Measurements from ENCODE around the gene NEDD9. TPM values are rescaled to one million over a fixed set of nuclear protein-coding genes. Genes with fewer than 3 reads are reported as not detected.
A peak's percentile ranks its signal among the peaks of the same experiment; 100 is the strongest.

Gene NEDD9
- total and polyA plus RNA-seq, 2 experiments from 2014 or later, result 4.4 to 13.0 TPM

DNA sequence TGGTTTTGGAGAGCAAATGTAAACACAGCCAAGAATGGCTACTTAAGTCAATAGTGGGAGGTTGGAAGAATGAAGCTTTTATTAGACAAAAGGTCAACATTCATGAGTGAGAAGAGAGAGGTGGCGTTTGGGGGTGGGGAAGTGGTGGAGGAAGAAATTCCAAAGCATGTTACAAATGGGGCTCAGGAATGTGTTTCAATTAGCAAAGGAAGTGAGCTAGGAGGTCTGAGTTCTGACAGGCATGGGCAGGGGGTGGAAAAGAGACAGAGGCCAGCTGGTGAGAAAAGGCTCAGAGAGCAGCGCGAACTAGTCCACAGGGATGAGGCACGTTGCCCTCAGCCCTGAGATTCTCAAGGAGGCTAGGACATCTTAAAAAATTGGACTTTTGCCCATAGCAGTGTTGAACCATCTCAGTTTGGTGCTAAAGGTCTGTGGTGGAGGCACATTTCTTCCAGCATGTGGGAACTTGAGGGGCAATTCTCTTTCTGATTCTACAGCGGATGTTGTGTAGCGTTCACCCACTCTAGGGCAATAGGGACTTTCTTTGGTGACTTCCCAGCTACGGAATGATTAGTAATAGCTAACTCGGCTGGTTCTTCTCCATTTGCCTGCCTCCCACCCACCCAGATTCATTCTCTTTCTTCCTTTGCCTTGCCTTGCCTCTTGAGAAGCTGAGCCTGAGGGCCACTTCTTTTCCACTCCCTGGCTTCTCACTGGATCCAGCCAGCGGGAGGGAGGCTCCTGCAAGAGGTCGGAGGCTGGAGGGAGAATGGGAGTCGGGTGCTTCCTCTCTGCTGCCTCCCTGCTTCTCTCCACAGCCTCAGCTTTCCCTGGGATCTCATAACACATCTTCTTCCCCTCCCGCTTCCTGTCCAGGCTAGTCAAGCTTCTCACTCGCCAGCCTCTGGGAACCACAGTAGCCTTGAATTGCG, 45.1 kb upstream of the NEDD9 start:
- Histone ChIP-seq H3K4me3 (no peak overlapping the region), H3K27me3 (ENCODE audit: insufficient read depth) (no peaks in the 10 kb centered on the region), H3K4me1 (ENCODE audit: insufficient read depth) (peaks cover 9% of the 10 kb centered on the region), H3K79me2 (replicated peaks; ENCODE audit: insufficient read depth) (no peaks in the 10 kb centered on the region), H3F3A (replicated peaks; ENCODE audit: low read depth) (no peaks in the 10 kb centered on the region), H4K20me1 (replicated peaks; ENCODE audit: insufficient read depth) (no peaks in the 10 kb centered on the region), H3K9me2 (ENCODE audit: insufficient read depth) (peaks cover 12% of the 10 kb centered on the region), H3K36me3 (ENCODE audit: insufficient read depth) (no peaks in the 10 kb centered on the region), H3K27ac (ENCODE audit: low read depth) (no peak overlapping the region), H3K4me2 (peak overlapping the region; percentile 10; the same call in 1 of the 2 replicates), H2AFZ (peak overlapping the region; percentile 93)
- Mint-ChIP-seq H3K27ac (peak overlapping the region; percentile 12), H3K27me3 (ENCODE audit: insufficient read depth, low read depth, poor library complexity) (peaks cover 10% of the 10 kb centered on the region), H3K4me1 (peaks cover 39% of the 10 kb centered on the region), H3K9me3 (no peaks in the 10 kb centered on the region), H3K4me3 (no peak overlapping the region; the same call in 2 of the 3 replicates), H3K36me3 (ENCODE audit: low read depth) (no peaks in the 10 kb centered on the region)
- TF ChIP-seq, protein P1, sequence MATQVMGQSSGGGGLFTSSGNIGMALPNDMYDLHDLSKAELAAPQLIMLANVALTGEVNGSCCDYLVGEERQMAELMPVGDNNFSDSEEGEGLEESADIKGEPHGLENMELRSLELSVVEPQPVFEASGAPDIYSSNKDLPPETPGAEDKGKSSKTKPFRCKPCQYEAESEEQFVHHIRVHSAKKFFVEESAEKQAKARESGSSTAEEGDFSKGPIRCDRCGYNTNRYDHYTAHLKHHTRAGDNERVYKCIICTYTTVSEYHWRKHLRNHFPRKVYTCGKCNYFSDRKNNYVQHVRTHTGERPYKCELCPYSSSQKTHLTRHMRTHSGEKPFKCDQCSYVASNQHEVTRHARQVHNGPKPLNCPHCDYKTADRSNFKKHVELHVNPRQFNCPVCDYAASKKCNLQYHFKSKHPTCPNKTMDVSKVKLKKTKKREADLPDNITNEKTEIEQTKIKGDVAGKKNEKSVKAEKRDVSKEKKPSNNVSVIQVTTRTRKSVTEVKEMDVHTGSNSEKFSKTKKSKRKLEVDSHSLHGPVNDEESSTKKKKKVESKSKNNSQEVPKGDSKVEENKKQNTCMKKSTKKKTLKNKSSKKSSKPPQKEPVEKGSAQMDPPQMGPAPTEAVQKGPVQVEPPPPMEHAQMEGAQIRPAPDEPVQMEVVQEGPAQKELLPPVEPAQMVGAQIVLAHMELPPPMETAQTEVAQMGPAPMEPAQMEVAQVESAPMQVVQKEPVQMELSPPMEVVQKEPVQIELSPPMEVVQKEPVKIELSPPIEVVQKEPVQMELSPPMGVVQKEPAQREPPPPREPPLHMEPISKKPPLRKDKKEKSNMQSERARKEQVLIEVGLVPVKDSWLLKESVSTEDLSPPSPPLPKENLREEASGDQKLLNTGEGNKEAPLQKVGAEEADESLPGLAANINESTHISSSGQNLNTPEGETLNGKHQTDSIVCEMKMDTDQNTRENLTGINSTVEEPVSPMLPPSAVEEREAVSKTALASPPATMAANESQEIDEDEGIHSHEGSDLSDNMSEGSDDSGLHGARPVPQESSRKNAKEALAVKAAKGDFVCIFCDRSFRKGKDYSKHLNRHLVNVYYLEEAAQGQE (IDR thresholded peaks at IDR 0.05; ENCODE audit: unreplicated experiment), result no peak
- TF ChIP-seq, protein P2, sequence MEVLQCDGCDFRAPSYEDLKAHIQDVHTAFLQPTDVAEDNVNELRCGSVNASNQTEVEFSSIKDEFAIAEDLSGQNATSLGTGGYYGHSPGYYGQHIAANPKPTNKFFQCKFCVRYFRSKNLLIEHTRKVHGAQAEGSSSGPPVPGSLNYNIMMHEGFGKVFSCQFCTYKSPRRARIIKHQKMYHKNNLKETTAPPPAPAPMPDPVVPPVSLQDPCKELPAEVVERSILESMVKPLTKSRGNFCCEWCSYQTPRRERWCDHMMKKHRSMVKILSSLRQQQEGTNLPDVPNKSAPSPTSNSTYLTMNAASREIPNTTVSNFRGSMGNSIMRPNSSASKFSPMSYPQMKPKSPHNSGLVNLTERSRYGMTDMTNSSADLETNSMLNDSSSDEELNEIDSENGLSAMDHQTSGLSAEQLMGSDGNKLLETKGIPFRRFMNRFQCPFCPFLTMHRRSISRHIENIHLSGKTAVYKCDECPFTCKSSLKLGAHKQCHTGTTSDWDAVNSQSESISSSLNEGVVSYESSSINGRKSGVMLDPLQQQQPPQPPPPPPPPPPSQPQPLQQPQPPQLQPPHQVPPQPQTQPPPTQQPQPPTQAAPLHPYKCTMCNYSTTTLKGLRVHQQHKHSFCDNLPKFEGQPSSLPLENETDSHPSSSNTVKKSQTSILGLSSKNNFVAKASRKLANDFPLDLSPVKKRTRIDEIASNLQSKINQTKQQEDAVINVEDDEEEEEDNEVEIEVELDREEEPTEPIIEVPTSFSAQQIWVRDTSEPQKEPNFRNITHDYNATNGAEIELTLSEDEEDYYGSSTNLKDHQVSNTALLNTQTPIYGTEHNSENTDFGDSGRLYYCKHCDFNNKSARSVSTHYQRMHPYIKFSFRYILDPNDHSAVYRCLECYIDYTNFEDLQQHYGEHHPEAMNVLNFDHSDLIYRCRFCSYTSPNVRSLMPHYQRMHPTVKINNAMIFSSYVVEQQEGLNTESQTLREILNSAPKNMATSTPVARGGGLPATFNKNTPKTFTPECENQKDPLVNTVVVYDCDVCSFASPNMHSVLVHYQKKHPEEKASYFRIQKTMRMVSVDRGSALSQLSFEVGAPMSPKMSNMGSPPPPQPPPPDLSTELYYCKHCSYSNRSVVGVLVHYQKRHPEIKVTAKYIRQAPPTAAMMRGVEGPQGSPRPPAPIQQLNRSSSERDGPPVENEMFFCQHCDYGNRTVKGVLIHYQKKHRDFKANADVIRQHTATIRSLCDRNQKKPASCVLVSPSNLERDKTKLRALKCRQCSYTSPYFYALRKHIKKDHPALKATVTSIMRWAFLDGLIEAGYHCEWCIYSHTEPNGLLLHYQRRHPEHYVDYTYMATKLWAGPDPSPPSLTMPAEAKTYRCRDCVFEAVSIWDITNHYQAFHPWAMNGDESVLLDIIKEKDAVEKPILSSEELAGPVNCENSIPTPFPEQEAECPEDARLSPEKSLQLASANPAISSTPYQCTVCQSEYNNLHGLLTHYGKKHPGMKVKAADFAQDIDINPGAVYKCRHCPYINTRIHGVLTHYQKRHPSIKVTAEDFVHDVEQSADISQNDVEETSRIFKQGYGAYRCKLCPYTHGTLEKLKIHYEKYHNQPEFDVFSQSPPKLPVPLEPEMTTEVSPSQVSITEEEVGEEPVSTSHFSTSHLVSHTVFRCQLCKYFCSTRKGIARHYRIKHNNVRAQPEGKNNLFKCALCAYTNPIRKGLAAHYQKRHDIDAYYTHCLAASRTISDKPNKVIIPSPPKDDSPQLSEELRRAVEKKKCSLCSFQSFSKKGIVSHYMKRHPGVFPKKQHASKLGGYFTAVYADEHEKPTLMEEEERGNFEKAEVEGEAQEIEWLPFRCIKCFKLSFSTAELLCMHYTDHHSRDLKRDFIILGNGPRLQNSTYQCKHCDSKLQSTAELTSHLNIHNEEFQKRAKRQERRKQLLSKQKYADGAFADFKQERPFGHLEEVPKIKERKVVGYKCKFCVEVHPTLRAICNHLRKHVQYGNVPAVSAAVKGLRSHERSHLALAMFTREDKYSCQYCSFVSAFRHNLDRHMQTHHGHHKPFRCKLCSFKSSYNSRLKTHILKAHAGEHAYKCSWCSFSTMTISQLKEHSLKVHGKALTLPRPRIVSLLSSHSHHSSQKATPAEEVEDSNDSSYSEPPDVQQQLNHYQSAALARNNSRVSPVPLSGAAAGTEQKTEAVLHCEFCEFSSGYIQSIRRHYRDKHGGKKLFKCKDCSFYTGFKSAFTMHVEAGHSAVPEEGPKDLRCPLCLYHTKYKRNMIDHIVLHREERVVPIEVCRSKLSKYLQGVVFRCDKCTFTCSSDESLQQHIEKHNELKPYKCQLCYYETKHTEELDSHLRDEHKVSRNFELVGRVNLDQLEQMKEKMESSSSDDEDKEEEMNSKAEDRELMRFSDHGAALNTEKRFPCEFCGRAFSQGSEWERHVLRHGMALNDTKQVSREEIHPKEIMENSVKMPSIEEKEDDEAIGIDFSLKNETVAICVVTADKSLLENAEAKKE (CRISPR knock-in tag; IDR thresholded peaks at IDR 0.05), result peak; percentile 5; the same call in 1 of the 2 replicates
- TF ChIP-seq JUNB (IDR thresholded peaks at IDR 0.05; ENCODE audit: unreplicated experiment), result no peak
- ATAC-seq (peak; percentile 93), DNase-seq (ENCODE audit: low spot score) (peak; percentile 88)

All from GM23338 (cell line).